Esophagus (tissue), 2 donors: ENCODE data around the gene PDE6A. TPM values are rescaled to one million over a fixed set of nuclear protein-coding genes. Genes with fewer than 3 reads are reported as not detected.

ENCODE experiments used
- H3K27ac ChIP-seq, 2 donors: one replicate each; pipeline ENCODE4 v1.5.1; 2013; ENCODE audit warnings: low read depth in 2 of 2, mild to moderate bottlenecking in 2 of 2, inconsistent platforms in 1 of 2, low read length in 1 of 2, moderate library complexity in 1 of 2
- H3K27me3 ChIP-seq, 2 donors: one replicate each; pipeline ENCODE4 v1.6.1; 2013; ENCODE audit warnings: low read length in 2 of 2, control low read depth in 1 of 2, mild to moderate bottlenecking in 1 of 2; ENCODE audit not compliant: insufficient read depth in 2 of 2, control insufficient read depth in 1 of 2
- H3K36me3 ChIP-seq, 2 donors: one replicate each; pipeline ENCODE4 v1.6.1; 2013; ENCODE audit warnings: low read length in 1 of 2; ENCODE audit not compliant: control insufficient read depth in 2 of 2, insufficient read depth in 2 of 2
- H3K4me1 ChIP-seq, 2 donors: one replicate each; pipeline ENCODE4 v1.6.1; 2013; ENCODE audit warnings: low read length in 1 of 2; ENCODE audit not compliant: control insufficient read depth in 2 of 2, insufficient read depth in 2 of 2
- H3K4me3 ChIP-seq, 2 donors: one replicate each; pipeline ENCODE4 v1.5.1; 2013; ENCODE audit warnings: low read length in 2 of 2, mild to moderate bottlenecking in 2 of 2, low read depth in 1 of 2, moderate library complexity in 1 of 2
- H3K9me3 ChIP-seq, 2 donors: one replicate each; pipeline ENCODE4 v1.6.1; 2013; ENCODE audit warnings: mild to moderate bottlenecking in 2 of 2, low read depth in 1 of 2, low read length in 1 of 2, moderate library complexity in 1 of 2; ENCODE audit not compliant: control insufficient read depth in 2 of 2, insufficient read depth in 1 of 2
- WGBS, 2 donors: extraction: QIAGEN DNeasy Blood & Tissue Kit; methylation state at CpG; one replicate each; pipeline ENCODE4 v1.1.7; 2013; 5-methylcytosine and 5-hydroxymethylcytosine counted together
- polyA plus RNA-seq, 2 donors: library from polyadenylated mRNA; stranded (reverse); fragments of 200-250 nt; gene quantifications; one replicate each; pipeline ENCODE4 v1.2.3, GENCODE V29; 2013
- donor health status: healthy with polysubstance abuse.
- donor health status: Bipolar disorder and iron deficiency.

PDE6A gene
- polyA plus RNA-seq, 2 donors = 1.0 to 1.5 TPM

- H3K4me3 ChIP-seq = no peak overlapping the region
- H3K9me3 ChIP-seq = no peaks in the 10 kb centered on the region
- H3K27ac ChIP-seq = no peak overlapping the region
- H3K27me3 ChIP-seq = no peaks in the 10 kb centered on the region
- H3K4me1 ChIP-seq = no peaks in the 10 kb centered on the region
- WGBS, 2 donors = 82 to 92% methylated on average over 3 of the region's 3 CpGs
- no peaks in the 10 kb centered on the region for H3K36me3 ChIP-seq
These were observed 22.4 kb upstream of the PDE6A start for GRCh38 chr5:149966946-149967345.

DNA sequence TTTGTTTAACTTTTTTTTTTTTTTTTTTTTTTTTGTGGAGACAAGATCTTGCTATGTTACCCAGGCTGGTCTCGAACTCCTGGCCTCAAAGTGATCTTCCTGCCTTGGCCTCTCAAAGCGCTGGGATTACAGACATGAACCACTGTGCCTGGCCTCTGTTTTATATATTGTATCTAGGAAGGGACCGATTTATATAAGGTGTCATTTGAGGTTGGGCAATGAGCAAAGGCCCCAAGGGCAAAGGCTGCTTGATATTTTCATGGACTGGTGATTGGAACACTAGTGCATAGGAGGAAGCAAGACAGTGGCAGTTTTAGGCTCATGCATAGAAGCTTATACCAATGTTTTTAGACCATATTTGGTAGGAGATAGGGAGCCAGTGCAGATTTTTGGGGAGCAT, 19.1 kb upstream of the PDE6A start:
- Histone ChIP-seq H3K27me3 (no peaks in the 10 kb centered on the region), H3K4me1 (peaks cover 0 to 7% of the 10 kb centered on the region in 2 donors), H3K9me3 (no peaks in the 10 kb centered on the region), H3K36me3 (no peaks in the 10 kb centered on the region), H3K27ac (no peak overlapping the region), H3K4me3 (no peak overlapping the region)
- WGBS, 2 donors = 95 to 98% methylated on average over 3 of the region's 3 CpGs

DNA sequence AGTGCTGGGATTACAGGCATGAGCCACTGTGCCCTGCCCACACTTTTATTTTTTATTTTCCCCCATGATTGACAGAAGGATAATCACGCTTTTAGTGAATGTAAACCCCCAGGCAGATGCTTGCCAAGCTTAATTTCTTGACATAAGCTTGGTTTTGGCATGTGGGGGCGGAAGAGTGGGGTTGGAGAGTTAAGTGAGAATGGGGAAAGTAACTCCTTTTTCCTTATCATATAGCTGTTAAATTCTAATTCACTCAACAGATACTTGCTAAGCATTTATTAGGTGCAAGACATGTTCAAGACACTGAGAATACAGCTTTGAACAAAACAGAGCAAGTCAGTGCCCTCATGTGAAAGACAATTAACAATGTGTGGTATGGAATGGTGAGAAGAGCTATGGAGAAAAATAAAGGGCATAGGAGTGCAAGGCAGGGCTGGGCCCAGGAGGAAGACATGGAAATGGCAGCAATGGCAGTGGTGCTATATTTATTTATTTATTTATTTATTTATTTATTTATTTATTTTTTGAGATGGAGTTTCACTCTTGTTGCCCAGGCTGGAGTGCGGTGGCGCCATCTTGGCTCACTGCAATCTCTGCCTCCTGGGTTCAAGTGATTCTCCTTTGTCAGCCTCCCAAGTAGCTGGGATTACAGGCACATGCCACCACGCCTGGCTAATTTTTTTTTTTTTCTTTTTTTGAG, 18.2 kb upstream of the PDE6A start:
- WGBS, 2 donors = 90 to 91% methylated on average over 5 of the region's 5 CpGs
- H3K4me3 ChIP-seq = no peak overlapping the region

GRCh38 chr5:149961957-149962409, 17.4 kb upstream of the PDE6A start:
- Histone ChIP-seq H3K36me3 (no peaks in the 10 kb centered on the region), H3K4me3 (peak overlapping the region in 1 of 2 donors; percentile 64), H3K27ac (no peak overlapping the region), H3K27me3 (no peaks in the 10 kb centered on the region), H3K4me1 (peaks cover 0 to 7% of the 10 kb centered on the region in 2 donors), H3K9me3 (no peaks in the 10 kb centered on the region)
- 56 to 61% methylated on average over 6 of the region's 6 CpGs for WGBS, 2 donors

More for the DNA sequence above, 18.2 kb upstream of the PDE6A start:
- Histone ChIP-seq H3K4me1 (peaks cover 0 to 7% of the 10 kb centered on the region in 2 donors), H3K36me3 (no peaks in the 10 kb centered on the region), H3K27ac (no peak overlapping the region), H3K27me3 (no peaks in the 10 kb centered on the region), H3K9me3 (no peaks in the 10 kb centered on the region)

GRCh38 chr5:149961186-149961685, 16.6 kb upstream of the PDE6A start:
- Histone ChIP-seq H3K27ac (peak overlapping the region; percentile 62 to 70), H3K36me3 (no peaks in the 10 kb centered on the region), H3K9me3 (no peaks in the 10 kb centered on the region), H3K27me3 (no peaks in the 10 kb centered on the region), H3K4me3 (peak overlapping the region; percentile 64 to 86), H3K4me1 (peaks cover 0 to 7% of the 10 kb centered on the region in 2 donors)
- 14% methylated on average over 22 to 23 of the region's 23 CpGs for WGBS, 2 donors

DNA sequence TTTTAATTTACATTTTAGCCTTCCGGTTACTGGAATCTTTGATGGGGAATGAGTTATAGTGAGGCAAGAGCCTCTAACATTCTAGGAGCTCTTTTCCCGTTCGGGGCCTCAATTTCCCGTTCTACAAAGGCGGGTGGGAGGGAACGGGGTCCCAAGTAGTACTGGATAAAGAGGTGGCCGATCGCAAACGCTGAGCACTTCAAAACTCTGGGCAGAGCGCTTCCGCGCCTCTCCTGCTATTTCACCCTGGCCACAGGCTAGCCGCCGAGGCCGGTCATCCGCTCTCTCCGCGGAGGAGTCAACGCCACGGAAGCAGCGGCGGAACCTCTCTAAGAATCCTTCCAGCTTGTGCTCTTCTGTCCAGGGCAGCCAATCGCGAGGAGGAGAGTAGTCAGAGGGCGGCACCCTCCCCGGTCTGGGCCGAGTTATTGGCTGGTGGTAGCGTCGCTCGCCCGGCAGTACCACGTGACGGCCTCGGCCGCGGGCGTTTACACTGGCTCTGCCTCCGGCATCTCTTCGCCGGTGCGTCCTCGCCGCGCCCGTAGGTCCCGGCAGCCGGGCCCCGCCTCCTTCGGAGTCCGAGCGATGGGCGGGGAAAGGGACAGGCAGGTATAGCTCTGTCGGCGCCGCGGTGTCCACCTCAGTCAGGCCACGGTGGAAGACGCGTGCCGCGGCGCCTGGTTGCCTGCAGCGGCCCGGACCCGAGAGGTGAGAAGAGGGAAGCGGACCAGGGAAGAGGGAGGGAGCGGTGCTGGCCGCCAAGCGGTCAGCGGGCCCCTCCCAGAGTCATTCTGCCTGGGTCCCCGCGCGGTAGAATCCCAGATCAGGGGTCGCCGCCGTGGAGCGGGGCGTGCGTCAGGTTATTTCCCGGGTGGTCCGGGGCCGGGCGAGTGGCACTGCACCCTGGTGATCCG, 15.9 kb upstream of the PDE6A start, which contains the start of gene SLC26A2:
Gene SLC26A2 (plus strand): TSS at position 487 of the 914 bp plus-strand sequence. CDS start 16,895 bp downstream, outside the sequence.
- no peaks in the 10 kb centered on the region for H3K36me3 ChIP-seq
- H3K4me1 ChIP-seq = peaks cover 0 to 7% of the 10 kb centered on the region in 2 donors
- H3K9me3 ChIP-seq = no peaks in the 10 kb centered on the region
- H3K27ac ChIP-seq = peak within 1 kb of the TSS; percentile 86 to 96
- 1% methylated on average over 52 to 84 of the region's 84 CpGs for WGBS, 2 donors
- H3K27me3 ChIP-seq = no peaks in the 10 kb centered on the region
- H3K4me3 ChIP-seq = peak within 1 kb of the TSS; percentile 64 to 86

DNA sequence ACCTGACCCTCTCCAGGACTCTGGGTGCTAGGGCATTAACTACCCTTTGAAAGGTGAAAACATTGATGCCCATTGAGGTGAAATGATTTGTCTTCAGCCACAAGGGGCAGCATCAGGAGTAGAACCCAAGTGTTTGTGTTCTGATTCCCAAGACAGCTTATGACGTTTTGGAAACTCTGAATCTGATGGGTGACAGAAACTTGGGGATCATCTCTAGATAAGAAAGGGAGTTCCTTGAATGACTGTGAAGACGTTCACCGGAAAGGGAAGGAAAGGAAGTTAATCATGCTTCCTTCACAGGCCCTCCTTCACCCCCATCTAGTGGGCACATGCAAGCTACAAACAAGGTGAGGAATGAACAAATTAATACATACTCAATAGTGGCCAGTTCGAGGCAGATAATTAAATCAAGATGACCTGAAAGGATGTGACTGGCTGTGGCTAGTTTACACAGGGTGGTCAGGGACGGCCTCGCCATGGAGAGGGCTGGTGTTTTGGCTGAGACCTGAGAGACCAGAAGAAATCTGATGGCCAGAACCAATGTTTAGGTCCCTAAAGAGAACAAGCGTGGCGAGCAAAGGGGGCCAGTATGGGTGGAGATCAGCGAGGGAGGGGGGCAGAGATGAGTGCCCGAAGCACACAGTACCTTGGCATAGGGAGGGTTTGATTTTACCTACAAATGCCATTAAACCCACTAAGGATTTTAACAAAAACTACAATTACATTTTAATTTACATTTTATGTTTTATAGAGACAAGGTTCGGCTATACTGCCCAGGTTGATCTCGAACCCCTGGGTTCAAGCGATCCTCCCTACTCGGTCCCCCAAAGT, 15.0 kb upstream of the PDE6A start:
- Histone ChIP-seq H3K36me3 (no peaks in the 10 kb centered on the region), H3K9me3 (no peaks in the 10 kb centered on the region), H3K27me3 (no peaks in the 10 kb centered on the region), H3K27ac (peak overlapping the region; percentile 86 to 96), H3K4me1 (peaks cover 0 to 7% of the 10 kb centered on the region in 2 donors), H3K4me3 (peak overlapping the region; percentile 25 to 64)
- WGBS, 2 donors = 35 to 48% methylated on average over 14 of the region's 14 CpGs

- no peak overlapping the region for H3K4me3 ChIP-seq
- H3K27me3 ChIP-seq = no peaks in the 10 kb centered on the region
- no peaks in the 10 kb centered on the region for H3K36me3 ChIP-seq
- no peaks in the 10 kb centered on the region for H3K9me3 ChIP-seq
- H3K27ac ChIP-seq = no peak overlapping the region
- H3K4me1 ChIP-seq = peaks cover 0 to 7% of the 10 kb centered on the region in 2 donors
- WGBS, 2 donors = 80 to 86% methylated on average over 4 of the region's 4 CpGs
These were observed 13.3 kb upstream of the PDE6A start for GRCh38 chr5:149957855-149958254.

GRCh38 chr5:149956685-149957084, 12.1 kb upstream of the PDE6A start:
- whole genome bisulfite sequencing, 2 donors = 71 to 72% methylated on average over 5 of the region's 5 CpGs
- Histone ChIP-seq H3K4me3 (no peak overlapping the region), H3K27ac (no peak overlapping the region), H3K36me3 (no peaks in the 10 kb centered on the region), H3K9me3 (no peaks in the 10 kb centered on the region), H3K4me1 (peaks cover 0 to 7% of the 10 kb centered on the region in 2 donors), H3K27me3 (no peaks in the 10 kb centered on the region)
